Kidney capillary endothelial cell (primary cell): ENCODE measurements around the gene NTSR2.

ENCODE experiments used
- DNase-seq: peaks from one replicate; pipeline ENCODE4 v3.0.0-alpha.2; 2018; ENCODE audit warnings: low spot score

The NTSR2 gene, protein sequence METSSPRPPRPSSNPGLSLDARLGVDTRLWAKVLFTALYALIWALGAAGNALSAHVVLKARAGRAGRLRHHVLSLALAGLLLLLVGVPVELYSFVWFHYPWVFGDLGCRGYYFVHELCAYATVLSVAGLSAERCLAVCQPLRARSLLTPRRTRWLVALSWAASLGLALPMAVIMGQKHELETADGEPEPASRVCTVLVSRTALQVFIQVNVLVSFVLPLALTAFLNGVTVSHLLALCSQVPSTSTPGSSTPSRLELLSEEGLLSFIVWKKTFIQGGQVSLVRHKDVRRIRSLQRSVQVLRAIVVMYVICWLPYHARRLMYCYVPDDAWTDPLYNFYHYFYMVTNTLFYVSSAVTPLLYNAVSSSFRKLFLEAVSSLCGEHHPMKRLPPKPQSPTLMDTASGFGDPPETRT

DNA sequence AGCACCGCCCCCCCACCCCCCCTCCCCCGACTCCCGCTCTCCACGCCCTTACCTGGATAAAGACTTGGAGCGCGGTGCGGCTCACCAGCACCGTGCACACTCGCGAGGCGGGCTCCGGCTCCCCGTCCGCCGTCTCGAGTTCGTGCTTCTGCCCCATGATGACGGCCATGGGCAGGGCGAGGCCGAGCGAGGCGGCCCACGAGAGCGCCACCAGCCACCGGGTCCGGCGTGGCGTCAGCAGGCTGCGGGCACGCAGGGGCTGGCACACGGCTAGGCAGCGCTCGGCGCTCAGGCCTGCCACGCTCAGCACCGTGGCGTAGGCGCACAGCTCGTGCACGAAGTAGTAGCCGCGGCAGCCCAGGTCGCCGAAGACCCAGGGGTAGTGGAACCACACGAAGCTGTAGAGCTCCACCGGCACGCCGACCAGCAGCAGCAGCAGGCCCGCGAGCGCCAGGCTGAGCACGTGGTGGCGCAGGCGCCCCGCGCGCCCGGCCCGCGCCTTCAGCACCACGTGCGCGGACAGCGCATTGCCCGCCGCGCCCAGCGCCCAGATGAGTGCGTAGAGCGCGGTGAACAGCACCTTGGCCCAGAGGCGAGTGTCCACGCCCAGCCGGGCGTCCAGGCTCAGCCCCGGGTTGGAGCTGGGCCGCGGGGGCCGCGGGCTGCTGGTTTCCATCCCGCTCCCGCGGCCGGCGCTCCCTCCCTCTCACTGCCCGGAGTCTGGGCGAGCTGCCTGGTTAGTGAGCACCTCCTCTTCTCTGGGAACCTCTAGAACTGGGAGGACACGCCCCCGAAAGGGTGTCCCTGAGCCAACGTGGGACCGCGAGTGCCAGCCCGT, at the start of gene NTSR2:
Gene NTSR2 (minus strand): TSS at position 742 of the 838 bp plus-strand sequence. CDS start 66 bp downstream, at position 676.
- peak; percentile 48 for DNase-seq

DNA sequence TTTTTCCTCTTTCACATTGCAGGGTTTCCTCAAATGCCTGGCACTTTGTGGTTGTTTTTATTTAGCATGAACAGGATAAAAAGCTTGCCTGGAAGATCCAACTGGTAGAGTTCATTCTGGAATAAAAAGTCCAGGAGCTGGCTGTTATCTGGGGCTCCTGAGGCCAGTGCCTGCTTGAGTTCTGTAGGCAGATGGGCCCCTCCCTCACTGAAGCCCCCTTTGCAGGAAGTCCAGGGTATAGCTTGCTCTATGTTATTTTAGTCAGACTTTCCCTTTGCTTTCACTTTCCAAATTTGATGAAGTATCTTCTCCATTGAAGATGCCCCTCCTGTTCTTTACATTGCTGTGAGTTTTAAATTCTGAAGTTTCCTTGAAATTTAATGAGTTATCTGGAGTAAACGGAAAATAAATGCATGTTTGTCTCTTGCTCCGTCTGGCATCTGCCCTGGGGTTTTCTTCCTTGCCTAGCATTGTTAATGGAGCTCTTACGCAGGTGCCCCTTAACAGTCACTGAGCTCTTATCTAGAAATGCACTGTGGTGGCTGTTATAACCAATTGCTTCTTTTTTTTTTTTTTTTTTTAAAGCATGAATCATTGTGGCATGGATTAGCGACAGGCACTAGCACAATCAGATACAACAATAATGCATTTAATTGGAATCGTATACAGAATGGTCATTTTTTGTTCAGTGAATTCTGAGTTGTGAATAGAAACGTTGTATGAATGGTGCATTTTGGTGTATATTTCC, 49.4 kb upstream of the NTSR2 start:
- DNase-seq = no peak

DNA sequence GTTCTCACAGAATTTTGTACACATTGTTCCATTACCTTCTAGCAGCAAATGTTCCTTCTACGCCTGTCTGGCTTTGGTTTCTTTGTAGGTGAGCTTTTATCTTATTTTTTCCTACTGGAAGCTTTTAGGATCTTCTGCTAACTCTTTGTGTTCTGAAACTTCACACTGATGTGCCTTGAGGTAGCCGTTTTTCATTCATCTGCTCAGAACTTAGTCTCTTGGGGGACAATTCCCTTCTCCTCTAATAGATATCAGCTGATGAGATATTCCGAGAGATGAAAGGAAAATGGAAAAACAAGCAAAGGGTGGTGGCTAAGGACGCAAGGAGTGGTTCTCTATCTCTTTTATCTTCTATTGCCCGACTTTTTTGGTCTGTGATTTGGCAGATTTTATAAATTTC, 48.6 kb upstream of the NTSR2 start:
- DNase-seq = no peak

DNA sequence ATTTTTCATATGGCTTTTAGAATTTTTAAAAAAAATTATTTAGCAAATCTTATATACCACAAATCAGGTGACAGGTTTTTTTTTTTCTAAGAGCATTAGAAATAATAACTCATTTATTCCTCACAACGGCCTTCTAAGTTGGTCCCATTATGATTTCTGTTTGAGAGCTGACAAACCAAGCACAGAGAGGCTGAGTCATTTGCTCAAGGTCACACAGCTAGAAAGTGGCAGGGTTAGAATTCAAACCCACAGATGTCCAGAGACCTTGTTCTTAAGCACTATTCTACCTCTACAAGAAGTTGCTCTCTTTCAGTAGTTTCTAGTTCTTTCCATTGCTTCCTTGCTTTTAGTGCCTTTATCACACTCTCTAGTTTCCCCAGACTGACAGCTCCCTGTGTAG, 47.6 kb upstream of the NTSR2 start:
- no peak for DNase-seq

DNA sequence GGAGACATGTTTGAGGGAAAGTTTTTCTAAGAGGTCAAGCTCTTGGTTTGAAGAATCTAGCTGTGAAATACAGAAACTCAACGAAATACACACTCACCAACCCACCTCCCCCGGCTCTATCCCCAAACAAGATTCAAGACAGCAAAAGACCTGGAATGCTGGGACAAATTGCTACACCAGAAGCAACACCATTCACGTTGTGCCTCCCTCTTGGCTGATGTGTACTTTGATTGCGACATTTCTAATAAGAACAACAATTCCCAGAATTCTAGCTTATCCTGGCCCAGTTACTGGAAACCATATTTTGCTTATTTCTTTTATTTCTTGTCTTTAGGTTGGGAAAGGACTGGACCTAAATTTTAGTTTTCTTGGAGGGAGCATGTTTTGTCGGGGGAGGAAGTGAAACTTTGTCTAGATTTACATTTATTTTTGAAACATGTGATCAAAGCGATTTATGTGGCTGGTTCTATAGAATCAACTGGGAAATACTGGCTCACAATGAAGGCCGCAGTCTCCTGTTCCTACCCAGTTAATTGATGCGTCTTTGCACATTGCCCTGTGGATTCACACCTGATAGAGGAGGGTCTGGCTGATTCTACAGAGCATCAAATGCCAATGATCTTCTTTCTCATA, 46.8 kb upstream of the NTSR2 start:
- no peak for DNase-seq

DNA sequence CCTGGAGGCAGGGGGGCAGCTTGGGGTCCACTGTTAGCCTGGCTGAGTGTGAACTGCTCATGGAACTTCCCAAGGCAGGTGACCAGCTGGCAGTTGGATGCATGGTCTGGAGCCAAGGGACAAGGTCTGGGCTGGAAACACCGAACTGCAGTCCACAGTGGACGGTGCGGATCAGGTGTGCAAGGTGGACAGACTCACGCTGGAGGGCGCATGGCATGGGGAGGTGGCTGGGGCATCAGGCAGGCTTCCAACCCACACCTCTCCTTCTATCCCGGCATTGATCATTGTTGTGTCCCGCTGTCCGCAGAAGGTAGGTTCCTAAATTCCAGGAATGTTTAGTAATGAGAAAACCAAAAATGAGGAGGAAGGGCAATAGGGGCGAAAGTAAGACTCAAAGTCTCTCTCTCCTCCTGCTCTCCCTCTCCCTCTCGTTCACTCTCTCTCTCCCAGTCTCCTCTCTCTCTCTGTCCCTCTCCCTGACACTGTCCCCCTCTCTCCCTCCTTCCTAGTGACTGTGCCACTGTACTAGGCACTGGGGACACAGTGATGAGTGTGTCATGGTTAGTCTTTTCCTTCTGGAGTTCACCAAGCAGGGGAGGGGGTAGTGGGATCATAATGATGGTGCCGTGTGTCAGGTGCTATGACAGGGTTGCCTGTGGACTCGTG, 46.1 kb upstream of the NTSR2 start:
- DNase-seq = no peak

DNA sequence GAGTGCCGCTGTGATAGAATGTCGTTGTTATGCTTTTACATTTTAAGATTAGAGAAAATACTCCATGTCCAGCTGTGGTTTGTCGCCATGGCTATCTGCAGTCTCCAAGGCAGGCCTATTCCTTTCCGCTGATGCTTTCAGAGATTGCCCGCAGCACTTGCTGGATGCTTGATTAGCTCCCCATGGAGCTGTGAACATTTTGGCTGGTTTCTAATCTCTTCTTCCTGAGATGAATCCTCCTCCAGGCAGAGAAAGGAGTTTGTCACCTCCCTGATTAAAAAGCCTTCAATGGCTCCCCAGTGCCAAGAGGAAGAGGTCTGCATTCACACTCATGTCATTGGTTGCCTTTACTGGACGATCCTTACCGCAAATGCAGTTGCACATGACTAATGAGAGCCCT, 43.8 kb upstream of the NTSR2 start:
- DNase-seq = no peak

DNA sequence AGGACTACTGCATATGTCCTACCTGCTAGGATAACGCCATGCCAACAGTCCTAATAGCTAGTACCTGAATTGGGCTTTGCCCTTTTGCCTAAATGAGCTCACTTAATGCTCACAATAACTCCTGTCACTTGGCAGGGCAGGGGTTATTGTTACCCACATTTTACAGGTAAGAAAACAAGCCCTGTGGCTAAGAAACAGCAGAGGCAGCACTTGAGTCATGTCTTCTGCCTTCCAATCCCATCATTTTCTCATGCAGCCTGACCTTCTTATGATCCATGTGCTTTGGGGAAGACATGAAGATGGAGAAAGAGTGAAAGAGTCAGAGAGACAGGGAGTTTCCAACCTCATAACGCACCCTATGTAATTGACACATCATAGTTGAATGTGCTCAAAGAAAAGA, 42.9 kb upstream of the NTSR2 start:
- no peak for DNase-seq

DNA sequence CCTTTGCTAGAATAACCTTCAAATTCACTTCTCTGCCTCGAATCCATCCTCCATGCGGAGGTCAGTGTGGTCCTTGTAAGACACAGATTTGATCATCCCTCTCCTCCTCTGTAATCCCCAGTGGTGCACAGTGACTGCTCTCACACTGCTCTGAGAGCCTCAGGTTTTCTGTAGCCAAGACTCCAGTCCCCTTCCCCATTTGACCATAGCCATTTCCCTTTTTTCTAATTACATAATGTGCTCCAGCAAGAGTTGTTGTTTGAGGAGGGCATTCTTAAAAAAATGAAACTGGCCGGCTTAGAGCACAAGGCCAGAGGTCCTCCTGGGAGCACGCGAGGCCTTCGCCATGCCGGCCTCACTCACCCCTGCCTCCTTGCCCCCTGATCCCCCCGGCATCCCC, 41.8 kb upstream of the NTSR2 start:
- no peak for DNase-seq

DNA sequence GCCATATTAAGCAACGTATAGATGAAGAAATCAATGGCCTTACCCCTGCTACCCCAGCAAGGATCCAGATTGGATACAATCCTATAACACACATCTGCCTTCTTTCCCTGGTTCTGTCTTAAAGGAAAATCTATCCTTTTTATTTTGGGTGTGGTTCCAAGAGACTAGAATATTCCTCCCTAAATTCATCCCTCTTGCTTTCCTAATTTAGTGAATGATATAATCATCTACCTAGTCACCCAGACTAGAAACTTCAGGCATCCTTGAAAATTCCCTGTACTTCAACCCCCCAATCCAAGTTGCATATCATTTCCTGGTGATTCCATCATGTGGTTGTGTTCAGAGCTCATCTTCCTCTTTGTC, 41.3 kb upstream of the NTSR2 start:
- DNase-seq = no peak

DNA sequence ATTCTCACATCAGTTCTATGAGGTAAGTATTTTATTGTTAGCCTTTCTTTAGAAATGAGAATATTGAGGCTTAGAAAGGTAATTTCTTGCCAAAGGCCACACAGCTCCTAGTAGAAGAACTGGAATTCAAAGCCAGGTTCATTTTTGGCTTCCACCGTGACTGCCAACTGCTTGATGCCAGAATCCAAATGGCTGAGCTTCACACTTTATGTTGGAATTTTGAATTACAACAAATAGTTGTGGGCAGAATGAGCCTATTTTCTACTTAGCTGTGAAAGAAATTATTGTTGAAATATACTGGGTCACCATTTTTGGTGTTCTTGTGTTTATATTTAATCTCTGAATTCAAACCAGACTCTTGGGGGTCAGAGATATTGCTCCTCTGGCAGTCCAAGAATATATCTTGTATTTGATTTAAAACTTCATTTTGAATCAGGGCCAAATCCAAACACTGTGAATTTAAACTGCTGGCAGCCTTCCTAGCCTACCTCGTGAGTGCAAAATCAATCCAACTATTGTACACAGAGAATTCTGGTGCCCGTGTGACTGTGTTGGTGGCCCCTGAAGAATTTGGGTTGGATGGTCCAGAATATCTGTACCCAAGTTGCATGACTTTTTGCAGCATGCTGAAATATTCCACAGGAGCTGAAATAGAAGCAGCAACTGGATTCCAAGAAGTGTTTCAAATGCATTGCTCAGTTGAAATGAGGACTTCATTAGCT, 40.8 kb upstream of the NTSR2 start:
- no peak for DNase-seq

DNA sequence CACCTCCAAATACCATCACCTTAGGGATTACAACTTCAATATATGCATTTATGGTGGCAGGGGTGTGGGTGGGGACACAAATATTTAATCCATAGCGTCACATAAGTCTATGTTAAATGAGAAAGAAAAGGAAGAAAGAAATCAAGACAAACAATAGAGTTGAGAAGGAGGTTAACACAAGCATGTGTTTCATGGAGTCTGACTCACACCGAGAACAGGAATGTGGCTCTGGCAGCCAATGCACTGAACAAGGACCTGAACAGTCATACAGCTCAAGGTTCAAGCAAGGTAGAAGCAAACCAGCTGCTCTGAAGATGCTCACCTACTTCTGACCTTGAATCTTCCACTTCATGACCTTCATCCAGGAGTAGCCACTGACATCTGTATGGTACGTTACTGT, 40.2 kb upstream of the NTSR2 start:
- peak; percentile 23 for DNase-seq

DNA sequence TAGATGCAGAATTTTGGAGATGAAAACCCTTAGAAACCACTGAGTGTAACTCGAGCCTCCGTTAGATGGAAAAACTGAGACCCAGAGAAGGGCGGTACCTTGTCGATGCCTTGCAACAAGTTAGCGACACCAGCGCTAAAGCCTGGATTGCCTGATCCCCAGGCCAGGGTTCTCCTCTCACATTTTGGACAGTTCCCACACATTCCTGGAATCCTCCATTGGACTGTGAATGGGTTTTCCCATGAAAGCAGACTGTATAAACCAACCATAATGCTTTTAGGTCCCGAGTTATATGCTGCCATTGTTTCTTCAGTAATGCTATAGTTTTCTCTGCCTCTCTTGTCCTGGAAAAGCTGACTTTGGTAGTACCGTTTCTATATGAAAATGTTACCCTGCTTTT, 39.3 kb upstream of the NTSR2 start:
- no peak for DNase-seq

DNA sequence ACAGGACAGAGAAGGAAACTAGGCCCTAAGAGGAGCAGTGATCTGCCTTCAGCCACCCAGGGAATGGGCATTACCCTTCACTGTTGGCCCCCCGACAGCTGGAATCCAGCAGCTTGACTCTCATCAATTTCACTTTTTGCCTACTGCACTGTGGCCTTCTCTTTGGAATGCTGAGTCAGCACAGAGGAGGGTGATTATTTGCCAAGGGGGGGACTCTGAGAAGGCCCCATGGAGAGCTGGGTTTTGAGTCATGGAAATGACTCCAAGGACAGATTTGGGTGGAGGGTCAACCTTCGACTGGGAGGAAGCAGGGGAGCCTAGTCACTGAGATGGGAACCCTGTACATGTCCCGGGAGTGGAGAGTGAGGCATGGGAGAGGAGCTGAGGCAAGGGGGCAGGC, 38.1 kb upstream of the NTSR2 start:
- no peak for DNase-seq

DNA sequence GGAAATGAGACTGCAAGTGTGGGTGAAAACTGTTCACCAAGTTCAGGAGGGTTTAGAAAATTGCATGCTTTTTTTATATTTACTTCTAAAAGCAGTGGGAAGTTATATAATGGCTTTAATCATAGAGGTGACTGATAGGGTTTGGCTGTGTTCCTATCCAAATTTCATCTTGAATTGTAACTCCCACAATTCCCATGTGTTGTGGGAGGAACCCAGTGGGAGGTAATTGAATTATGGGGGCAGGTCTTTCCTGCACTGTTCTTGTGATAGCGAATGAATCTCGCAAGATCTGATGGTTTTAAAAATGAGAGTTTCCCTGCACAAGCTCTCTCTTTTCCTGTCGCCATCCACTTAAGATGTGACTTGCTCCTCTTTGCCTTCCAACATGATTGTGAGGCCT, 35.7 kb upstream of the NTSR2 start:
- no peak for DNase-seq

DNA sequence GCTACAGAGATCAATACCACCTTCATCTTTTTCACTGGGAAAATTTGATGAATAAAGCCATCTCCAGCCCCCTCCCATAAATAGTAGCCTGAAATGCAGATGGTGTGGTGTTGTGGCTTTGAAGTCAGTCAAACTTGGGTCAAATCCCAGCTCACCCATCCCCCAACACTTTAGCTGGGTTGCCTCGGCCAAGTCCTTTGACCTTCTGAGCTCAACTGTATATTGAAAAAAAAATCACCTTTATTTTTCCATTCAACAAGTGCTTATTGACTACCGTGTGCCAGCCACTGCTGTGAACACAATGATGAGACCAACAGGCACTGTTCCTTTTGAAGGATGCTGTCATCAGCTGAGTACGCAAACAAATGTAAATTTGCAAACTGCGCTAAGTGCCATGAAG, 35.1 kb upstream of the NTSR2 start:
- DNase-seq = no peak

DNA sequence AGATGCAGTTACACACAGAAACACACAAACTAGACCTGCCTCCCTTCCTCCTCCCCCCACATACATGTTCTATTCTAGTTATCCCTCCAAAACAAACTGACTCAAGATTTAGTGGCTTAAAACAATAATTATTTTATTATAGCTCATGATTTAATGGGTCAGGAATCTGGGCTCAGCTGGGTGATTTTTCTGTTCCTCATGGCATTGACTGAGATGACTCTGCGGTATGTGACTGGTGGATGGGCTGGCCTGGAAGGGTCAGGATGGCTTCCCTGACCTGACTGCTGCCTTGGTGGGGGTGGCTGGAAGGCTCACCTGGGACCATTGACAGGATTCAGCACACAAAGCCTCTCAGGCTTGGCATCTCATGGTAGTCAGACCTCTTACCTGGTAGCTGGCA, 33.7 kb upstream of the NTSR2 start:
- DNase-seq = no peak

DNA sequence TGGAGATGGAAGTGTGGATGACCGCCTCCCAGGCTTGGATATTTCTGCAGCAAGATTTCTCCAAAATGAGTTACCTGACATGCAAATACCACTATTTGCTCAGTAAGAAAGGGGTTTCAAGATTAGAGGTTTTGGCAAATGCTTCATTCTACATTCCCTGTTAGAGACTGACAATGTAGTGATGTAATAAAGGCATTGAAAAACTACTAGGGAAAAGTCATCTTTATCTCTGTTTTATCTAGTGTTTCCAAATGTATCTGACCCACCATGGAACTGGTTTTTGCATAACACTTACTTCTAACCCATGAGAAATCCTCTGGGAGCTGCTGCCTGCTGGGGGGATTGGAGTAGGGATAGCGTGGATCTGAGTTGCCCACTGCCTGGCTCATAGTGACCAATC, 33.0 kb upstream of the NTSR2 start:
- no peak for DNase-seq

DNA sequence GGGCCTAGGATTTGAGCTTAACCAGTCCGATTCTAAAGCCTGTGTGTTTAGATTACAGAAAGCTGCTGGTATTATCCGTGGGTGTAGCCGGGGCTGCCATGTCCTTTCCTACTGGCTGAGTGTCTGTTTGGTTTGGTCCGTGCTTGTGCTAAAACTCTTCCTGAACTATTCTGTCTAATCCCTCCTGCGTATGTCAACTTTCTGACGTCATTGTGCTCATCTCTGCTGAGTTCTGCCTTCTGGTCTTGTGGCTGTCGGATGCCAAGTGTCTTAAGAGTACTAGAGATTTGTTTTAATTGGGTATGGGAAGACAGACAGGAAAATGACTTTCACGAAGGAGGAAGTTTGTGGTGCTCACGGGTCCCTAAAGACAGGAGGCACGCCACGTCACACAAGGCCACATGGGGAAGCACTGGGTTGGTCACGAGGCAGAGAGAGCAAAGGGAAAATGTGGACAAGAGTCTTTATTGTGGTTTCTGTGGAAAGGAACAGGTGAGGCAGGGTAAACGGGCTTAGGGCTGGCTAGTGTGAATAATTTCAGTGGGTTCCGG, 31.8 kb upstream of the NTSR2 start:
- DNase-seq = no peak

DNA sequence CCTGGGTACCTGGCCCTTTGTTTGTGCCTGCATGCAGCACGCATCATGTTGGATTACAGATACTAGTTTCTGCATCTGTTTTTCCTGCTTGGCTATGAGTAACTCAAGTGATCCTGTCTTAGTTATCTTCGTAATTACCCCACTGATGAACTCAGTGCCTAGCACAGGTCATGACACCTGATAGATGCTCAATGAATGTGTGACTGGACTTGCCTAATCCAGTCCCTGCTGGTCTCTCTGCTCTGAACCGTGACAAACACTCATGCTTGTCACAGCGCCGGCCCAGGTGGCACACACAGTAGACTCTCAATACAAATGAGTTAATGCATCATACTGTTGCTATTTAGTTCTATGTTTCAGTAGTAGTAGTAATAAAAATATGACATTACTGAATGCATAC, 31.2 kb upstream of the NTSR2 start:
- no peak for DNase-seq
